CD14-positive monocyte (primary cell): ENCODE data around the gene NDUFA9. TPM values are rescaled to one million over a fixed set of nuclear protein-coding genes. Genes with fewer than 3 reads are reported as not detected.

Experiments
- DNase-seq, 3 donors: peaks; one replicate each; pipeline ENCODE4 v3.0.0-alpha.2; 2011 to 2022
- H2AFZ ChIP-seq: 2 replicates; pipeline ENCODE4 v1.6.0; 2012; ENCODE audit warnings: mild to moderate bottlenecking, low read depth, low read length, inconsistent platforms; ENCODE audit not compliant: insufficient read depth, poor library complexity, severe bottlenecking
- H3K27ac ChIP-seq, 2 donors: 1 replicate in 1 of 2; 2 replicates in 1 of 2; pipeline ENCODE4 v1.5.1; 2012 to 2013; ENCODE audit warnings: low read length in 2 of 2, control low read depth in 1 of 2, inconsistent platforms in 1 of 2, low read depth in 1 of 2, mild to moderate bottlenecking in 1 of 2
- H3K27me3 ChIP-seq, 2 donors: one replicate each; pipeline versions ENCODE4 v1.6.0 to v1.6.1; 2011 to 2013; ENCODE audit warnings: low read length in 2 of 2; ENCODE audit not compliant: control insufficient read depth in 2 of 2, insufficient read depth in 2 of 2
- H3K36me3 ChIP-seq, 2 donors: replicated peaks in 1 of 2; 1 replicate in 1 of 2; 2 replicates in 1 of 2; pipeline versions ENCODE4 v1.5.1 to v1.6.1; 2012 to 2013; ENCODE audit warnings: low read length in 2 of 2, control low read depth in 1 of 2, inconsistent platforms in 1 of 2, mild to moderate bottlenecking in 1 of 2; ENCODE audit not compliant: insufficient read depth in 2 of 2, control insufficient read depth in 1 of 2
- H3K4me1 ChIP-seq, 2 donors: 1 replicate in 1 of 2; 2 replicates in 1 of 2; pipeline versions ENCODE4 v1.5.1 to v1.6.1; 2012 to 2013; ENCODE audit warnings: low read length in 2 of 2, control low read depth in 1 of 2, inconsistent platforms in 1 of 2, mild to moderate bottlenecking in 1 of 2, moderate library complexity in 1 of 2; ENCODE audit not compliant: insufficient read depth in 2 of 2, control insufficient read depth in 1 of 2
- H3K4me2 ChIP-seq: replicated peaks from 2 replicates; pipeline ENCODE3; 2012; ENCODE audit warnings: low read length, moderate library complexity, mild to moderate bottlenecking; ENCODE audit not compliant: poor library complexity, severe bottlenecking; ENCODE audit errors: extremely low read depth
- H3K4me3 ChIP-seq, 3 experiments: fragments of 200-600 bp in 1 of 3; sonication (generic) in 1 of 3; replicated peaks in 1 of 3; 1 replicate in 2 of 3; 2 replicates in 1 of 3; pipeline ENCODE4 v1.5.1; 2011 to 2013; ENCODE audit warnings: low read length in 3 of 3, mild to moderate bottlenecking in 3 of 3, control low read depth in 2 of 3, low read depth in 2 of 3, inconsistent platforms in 1 of 3, moderate library complexity in 1 of 3
- H3K79me2 ChIP-seq: 2 replicates; pipeline ENCODE4 v1.6.0; 2012; ENCODE audit warnings: mild to moderate bottlenecking, control low read depth, inconsistent platforms, low read length, moderate library complexity; ENCODE audit not compliant: insufficient read depth
- H3K9ac ChIP-seq: 2 replicates; pipeline ENCODE4 v1.6.0; 2017; ENCODE audit warnings: low read length, mild to moderate bottlenecking; ENCODE audit not compliant: insufficient read depth, poor library complexity, severe bottlenecking
- H3K9me3 ChIP-seq, 2 donors: replicated peaks in 1 of 2; 1 replicate in 1 of 2; 2 replicates in 1 of 2; pipeline versions ENCODE4 v1.5.1 to v1.6.1; 2012 to 2013; ENCODE audit warnings: low read length in 2 of 2, control low read depth in 1 of 2; ENCODE audit not compliant: control insufficient read depth in 1 of 2, insufficient read depth in 1 of 2
- H4K20me1 ChIP-seq: 2 replicates; pipeline ENCODE4 v1.6.0; 2012; ENCODE audit warnings: mild to moderate bottlenecking, low read length, control low read depth, moderate library complexity; ENCODE audit not compliant: insufficient read depth
- H3K27ac Mint-ChIP-seq, 7 donors: one replicate each; pipeline ENCODE4 v1.8.0; 2020; ENCODE audit warnings: mild to moderate bottlenecking in 7 of 7, mixed read lengths in 7 of 7, moderate library complexity in 6 of 7, inconsistent platforms in 2 of 7
- H3K27me3 Mint-ChIP-seq, 3 donors: one replicate each; pipeline ENCODE4 v1.8.0; 2021 to 2022; ENCODE audit warnings: low read depth in 3 of 3, mild to moderate bottlenecking in 3 of 3, mixed read lengths in 3 of 3, moderate library complexity in 3 of 3, inconsistent platforms in 1 of 3
- H3K36me3 Mint-ChIP-seq, 2 donors: one replicate each; pipeline ENCODE4 v1.8.0; 2020; ENCODE audit warnings: mixed read lengths in 2 of 2, inconsistent platforms in 1 of 2, mild to moderate bottlenecking in 1 of 2
- H3K4me1 Mint-ChIP-seq: one replicate; pipeline ENCODE4 v1.8.0; 2020; ENCODE audit warnings: mild to moderate bottlenecking, mixed read lengths
- H3K4me3 Mint-ChIP-seq, 2 donors: one replicate each; pipeline ENCODE4 v1.8.0; 2020; ENCODE audit warnings: mild to moderate bottlenecking in 2 of 2, mixed read lengths in 2 of 2, moderate library complexity in 1 of 2
- H3K9me3 Mint-ChIP-seq, 7 donors: one replicate each; pipeline ENCODE4 v1.8.0; 2020 to 2022; ENCODE audit warnings: mixed read lengths in 7 of 7, mild to moderate bottlenecking in 6 of 7, moderate library complexity in 6 of 7, inconsistent platforms in 2 of 7
- WGBS: methylation state at CpG from one replicate; pipeline ENCODE4 v1.1.5; 2013; ENCODE audit warnings: missing lambda C conversion rate; ENCODE audit not compliant: insufficient coverage; 5-methylcytosine and 5-hydroxymethylcytosine counted together
- intact Hi-C, 2 donors: fragments of 100-400 bp; cut with micrococcal nuclease; formaldehyde crosslinking; loops; one replicate each; pipeline versions ENCODE4 v1.15.0 to v1.15.1; 2023
- polyA plus RNA-seq, 3 donors: library from polyadenylated mRNA; depleted of rRNA in 1 of 3; unstranded in 2 of 3; stranded (reverse) in 1 of 3; fragments of 300-500 nt in 2 of 3; fragments of >200 nt in 1 of 3; fragmentation: Illumina TruSeq in 2 of 3; gene quantifications; 1 replicate in 2 of 3; 2 replicates in 1 of 3; pipeline ENCODE4 v1.2.3, GENCODE V29; 2012 to 2021
- TF ChIP-seq, protein P1 (sequence below): fragments of 200-600 bp; IDR thresholded peaks from one replicate; pipeline ENCODE4 v1.8.0; 2022; ENCODE audit warnings: antibody characterized with exemption, mild to moderate bottlenecking

The NDUFA9 gene
- polyA plus RNA-seq, 3 donors, result 31.4 to 200 (median 136) TPM

DNA sequence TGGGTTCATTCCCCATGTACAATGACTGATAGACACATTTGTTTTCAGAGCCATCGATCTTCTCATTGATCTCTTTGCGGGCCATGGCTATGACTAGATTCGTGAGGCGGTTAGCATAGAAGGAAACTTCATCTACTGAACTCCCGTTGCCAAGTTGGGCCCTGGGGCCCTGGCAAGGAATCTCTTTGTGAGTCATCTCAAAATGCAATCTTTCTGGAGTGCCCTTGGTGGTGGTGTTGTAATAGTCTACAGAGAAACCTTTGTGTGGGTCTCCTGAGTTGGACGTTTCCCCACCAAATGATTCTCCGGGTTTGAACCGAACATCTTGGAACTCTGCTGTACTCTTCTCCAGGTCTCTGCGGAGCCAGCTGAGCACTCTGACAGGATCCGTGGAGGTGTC lies 20.5 kb upstream of the NDUFA9 start:
- Mint-ChIP-seq H3K4me1 (no peaks in the 10 kb centered on the region), H3K4me3 (no peak overlapping the region), H3K27me3 (peaks cover 6 to 14% (median 7%) of the 10 kb centered on the region in 3 donors), H3K27ac (no peak overlapping the region), H3K9me3 (no peaks in the 10 kb centered on the region), H3K36me3 (no peaks in the 10 kb centered on the region)
- intact Hi-C loops, result no loop called here
- H3K4me2 ChIP-seq, result no peak overlapping the region
- no peak overlapping the region for H3K27ac ChIP-seq
- H3K36me3 ChIP-seq, result no peaks in the 10 kb centered on the region
- 100% methylated on average over 4 of the region's 10 CpGs for WGBS
- H4K20me1 ChIP-seq, result no peaks in the 10 kb centered on the region
- H2AFZ ChIP-seq, result no peak overlapping the region
- peaks cover 0 to 3% of the 10 kb centered on the region in 2 donors for H3K27me3 ChIP-seq
- no peaks in the 10 kb centered on the region for H3K79me2 ChIP-seq
- H3K4me3 ChIP-seq, result no peak overlapping the region
- no peaks in the 10 kb centered on the region for H3K9me3 ChIP-seq
- no peaks in the 10 kb centered on the region for H3K4me1 ChIP-seq
- H3K9ac ChIP-seq, result no peak overlapping the region
- no peak for DNase-seq
- TF ChIP-seq, protein P1, sequence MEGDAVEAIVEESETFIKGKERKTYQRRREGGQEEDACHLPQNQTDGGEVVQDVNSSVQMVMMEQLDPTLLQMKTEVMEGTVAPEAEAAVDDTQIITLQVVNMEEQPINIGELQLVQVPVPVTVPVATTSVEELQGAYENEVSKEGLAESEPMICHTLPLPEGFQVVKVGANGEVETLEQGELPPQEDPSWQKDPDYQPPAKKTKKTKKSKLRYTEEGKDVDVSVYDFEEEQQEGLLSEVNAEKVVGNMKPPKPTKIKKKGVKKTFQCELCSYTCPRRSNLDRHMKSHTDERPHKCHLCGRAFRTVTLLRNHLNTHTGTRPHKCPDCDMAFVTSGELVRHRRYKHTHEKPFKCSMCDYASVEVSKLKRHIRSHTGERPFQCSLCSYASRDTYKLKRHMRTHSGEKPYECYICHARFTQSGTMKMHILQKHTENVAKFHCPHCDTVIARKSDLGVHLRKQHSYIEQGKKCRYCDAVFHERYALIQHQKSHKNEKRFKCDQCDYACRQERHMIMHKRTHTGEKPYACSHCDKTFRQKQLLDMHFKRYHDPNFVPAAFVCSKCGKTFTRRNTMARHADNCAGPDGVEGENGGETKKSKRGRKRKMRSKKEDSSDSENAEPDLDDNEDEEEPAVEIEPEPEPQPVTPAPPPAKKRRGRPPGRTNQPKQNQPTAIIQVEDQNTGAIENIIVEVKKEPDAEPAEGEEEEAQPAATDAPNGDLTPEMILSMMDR, result no peak

- WGBS, result 100% methylated on average over 1 of the region's 5 CpGs
- H3K9ac ChIP-seq, result no peak overlapping the region
- no peaks in the 10 kb centered on the region for H3K4me1 ChIP-seq
- Mint-ChIP-seq H3K4me1 (no peaks in the 10 kb centered on the region), H3K9me3 (no peaks in the 10 kb centered on the region), H3K27ac (no peak overlapping the region), H3K36me3 (no peaks in the 10 kb centered on the region), H3K4me3 (no peak overlapping the region), H3K27me3 (peaks cover 3 to 14% (median 7%) of the 10 kb centered on the region in 3 donors)
- peaks cover 0 to 5% of the 10 kb centered on the region in 2 donors for H3K27me3 ChIP-seq
- no peak for DNase-seq
- H3K27ac ChIP-seq, result no peak overlapping the region
- H3K79me2 ChIP-seq, result no peaks in the 10 kb centered on the region
- no peak overlapping the region for H3K4me2 ChIP-seq
- TF ChIP-seq, protein P1, result no peak
- H3K36me3 ChIP-seq, result no peaks in the 10 kb centered on the region
- no peak overlapping the region for H3K4me3 ChIP-seq
- intact Hi-C loops, result no loop called here
- no peaks in the 10 kb centered on the region for H4K20me1 ChIP-seq
- H2AFZ ChIP-seq, result no peak overlapping the region
- no peaks in the 10 kb centered on the region for H3K9me3 ChIP-seq
Observed at GRCh38 chr12:4630262-4630661, 18.7 kb upstream of the NDUFA9 start.
